Measurements from ENCODE around the gene ZXDC. TPM values are rescaled to one million over a fixed set of nuclear protein-coding genes. Genes with fewer than 3 reads are reported as not detected.

ZXDC gene
- total RNA-seq, 2 donors from 2014 or later: 20.4 to 28.5 TPM

- H3K36me3 ChIP-seq: no peaks in the 10 kb centered on the region
- H3K4me1 ChIP-seq: no peaks in the 10 kb centered on the region
- H3K9ac ChIP-seq (ENCODE audit: low read depth in 2 of 2, low read length in 2 of 2): no peak overlapping the region
- no peak for DNase-seq
- H3K27ac ChIP-seq: no peak overlapping the region
- no peaks in the 10 kb centered on the region for H3K9me3 ChIP-seq
- H3K4me3 ChIP-seq: no peak overlapping the region
- TF ChIP-seq CTCF (IDR thresholded peaks at IDR 0.05): no peak
- intact Hi-C loops (cut with DNase I): no loop called here
- no peaks in the 10 kb centered on the region for H3K27me3 ChIP-seq
These were observed 43.2 kb downstream of the ZXDC start for GRCh38 chr3:126432361-126433104.

GRCh38 chr3:126431103-126431534 is 44.6 kb downstream of the ZXDC start:
- TF ChIP-seq CTCF (IDR thresholded peaks at IDR 0.05): no peak
- no peak overlapping the region for H3K27ac ChIP-seq
- H3K4me1 ChIP-seq: no peaks in the 10 kb centered on the region
- intact Hi-C loops (cut with DNase I): no loop called here
- DNase-seq: no peak
- no peaks in the 10 kb centered on the region for H3K36me3 ChIP-seq
- no peaks in the 10 kb centered on the region for H3K27me3 ChIP-seq
- no peak overlapping the region for H3K9ac ChIP-seq (ENCODE audit: low read depth in 2 of 2, low read length in 2 of 2)
- H3K4me3 ChIP-seq: no peak overlapping the region
- H3K9me3 ChIP-seq: no peaks in the 10 kb centered on the region

- no peaks in the 10 kb centered on the region for H3K27me3 ChIP-seq
- H3K36me3 ChIP-seq: no peaks in the 10 kb centered on the region
- H3K4me3 ChIP-seq: no peak overlapping the region
- no peaks in the 10 kb centered on the region for H3K4me1 ChIP-seq
- TF ChIP-seq CTCF (IDR thresholded peaks at IDR 0.05): no peak
- H3K27ac ChIP-seq: no peak overlapping the region
- no peak for DNase-seq
- intact Hi-C loops (cut with DNase I): no loop called here
- no peak overlapping the region for H3K9ac ChIP-seq (ENCODE audit: low read depth in 2 of 2, low read length in 2 of 2)
- no peaks in the 10 kb centered on the region for H3K9me3 ChIP-seq
These were observed 50.9 kb downstream of the ZXDC start for GRCh38 chr3:126424751-126425150.

- DNase-seq: no peak
- Histone ChIP-seq H3K9me3 (no peaks in the 10 kb centered on the region), H3K36me3 (no peaks in the 10 kb centered on the region), H3K4me3 (no peak overlapping the region), H3K27ac (no peak overlapping the region), H3K27me3 (no peaks in the 10 kb centered on the region), H3K9ac (ENCODE audit: low read depth in 2 of 2, low read length in 2 of 2) (no peak overlapping the region), H3K4me1 (no peaks in the 10 kb centered on the region)
- no peak for TF ChIP-seq CTCF (IDR thresholded peaks at IDR 0.05)
- intact Hi-C loops (cut with DNase I): no loop called here
These were observed 51.5 kb downstream of the ZXDC start for GRCh38 chr3:126424039-126424717.

- Histone ChIP-seq H3K4me3 (no peak overlapping the region), H3K36me3 (no peaks in the 10 kb centered on the region), H3K27me3 (no peaks in the 10 kb centered on the region), H3K27ac (no peak overlapping the region), H3K4me1 (no peaks in the 10 kb centered on the region), H3K9ac (ENCODE audit: low read depth in 2 of 2, low read length in 2 of 2) (no peak overlapping the region), H3K9me3 (no peaks in the 10 kb centered on the region)
- TF ChIP-seq CTCF (IDR thresholded peaks at IDR 0.05): no peak
- intact Hi-C loops (cut with DNase I): no loop called here
- no peak for DNase-seq
These were observed 52.3 kb downstream of the ZXDC start for GRCh38 chr3:126423191-126424038.

Data from colonic mucosa (tissue), 4 donors.